ENCODE results near the gene L3MBTL4. TPM values are rescaled to one million over a fixed set of nuclear protein-coding genes. Genes with fewer than 3 reads are reported as not detected.

L3MBTL4 gene
- total and polyA plus RNA-seq, 9 of the 15 experiments (the other 6 are each of a cell fraction or from before 2014, with no cell fraction given) = not detected

DNA sequence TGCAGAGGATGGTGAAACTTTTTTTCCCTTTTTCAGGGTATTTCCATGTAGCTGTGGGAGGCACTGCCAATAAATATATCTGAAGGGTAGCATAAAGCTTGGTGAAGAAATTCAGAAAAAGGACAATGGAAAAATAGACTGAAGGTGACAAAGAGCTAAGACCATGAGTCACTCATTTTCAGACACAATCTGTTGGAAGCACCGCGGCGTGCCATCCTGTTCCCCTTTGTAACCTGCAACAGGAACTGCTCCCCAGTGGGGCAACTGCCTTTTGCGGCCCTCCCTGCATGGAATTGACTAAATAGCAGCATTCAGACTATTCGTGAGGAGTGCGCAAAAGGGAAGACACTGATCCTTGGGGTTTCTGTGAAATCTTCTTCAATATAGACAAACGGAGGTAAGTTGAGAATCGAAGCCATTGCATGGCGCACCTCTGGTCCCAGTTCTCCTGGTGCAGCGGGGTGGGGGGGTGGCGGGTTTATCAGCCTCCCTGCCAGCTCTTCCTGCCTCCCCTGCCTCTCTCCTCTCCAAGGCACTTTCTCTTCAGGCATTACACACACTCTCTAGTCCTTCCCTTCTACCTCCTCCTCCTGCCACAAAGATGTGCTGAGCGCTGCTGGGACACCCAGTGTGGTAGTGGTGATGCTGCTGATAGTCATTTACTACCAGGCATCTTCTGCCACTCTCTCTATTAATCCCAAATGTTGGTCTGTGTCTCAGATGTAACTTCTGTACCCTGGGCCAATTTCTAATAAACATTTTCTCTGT is 393.2 kb downstream of the L3MBTL4 start:
- Histone ChIP-seq H4K20me1 (replicated peaks; ENCODE audit: control insufficient read depth, insufficient read depth, low read length) (no peaks in the 10 kb centered on the region), H3K36me3 (ENCODE audit: control insufficient read depth, insufficient read depth, low read length) (no peaks in the 10 kb centered on the region), H3K9me1 (ENCODE audit: control insufficient read depth, insufficient read depth, low read length) (no peaks in the 10 kb centered on the region), H3K27me3 (ENCODE audit: control insufficient read depth in 2 of 2, insufficient read depth in 2 of 2, low read length in 2 of 2) (no peaks in the 10 kb centered on the region), H3K79me2 (ENCODE audit: control insufficient read depth, insufficient read depth, low read length) (no peaks in the 10 kb centered on the region), H3K9me3 (replicated peaks; ENCODE audit: control insufficient read depth, insufficient read depth, low read depth, low read length) (no peaks in the 10 kb centered on the region), H3K4me3 (no peak overlapping the region), H3K4me2 (ENCODE audit: insufficient read depth, low read length) (no peak overlapping the region), H2AFZ (ENCODE audit: low read depth, low read length) (no peak overlapping the region), H3K9ac (ENCODE audit: insufficient read depth in 1 of 2, low read depth in 2 of 2, low read length in 2 of 2) (no peak overlapping the region), H3K4me1 (replicated peaks in 1 of 2; ENCODE audit: control insufficient read depth in 2 of 2, insufficient read depth in 2 of 2, low read length in 2 of 2) (no peaks in the 10 kb centered on the region), H3K27ac (ENCODE audit: extremely low read depth, low read depth, low read length) (no peak overlapping the region)
- ChIA-PET CTCF (ENCODE audit: low intra/inter-chr PET ratio) (no interaction called here), POLR2A (no interaction called here)
- no peak for FAIRE-seq
- 0% methylated on average over 11 of the region's 12 CpGs for WGBS (ENCODE audit: insufficient coverage, low coverage, missing lambda C conversion rate)
- intact Hi-C loops (cut with micrococcal nuclease) = no loop called here
- no peak for DNase-seq (ENCODE audit: extremely low read depth in 1 of 4, low spot score in 3 of 4)
- in situ Hi-C loops (cut with MboI) = no loop called here
- no TSS peak for BruUV-seq (replicated peaks)
- no peak for ATAC-seq
- TF ChIP-seq JUNB (CRISPR knock-in tag; conservative IDR thresholded peaks at IDR 0.05) (no peak), TGIF2 (CRISPR knock-in tag; IDR thresholded peaks at IDR 0.05) (no peak), HMG20B (CRISPR knock-in tag; IDR thresholded peaks at IDR 0.05) (no peak), ZNF561 (CRISPR knock-in tag; conservative IDR thresholded peaks at IDR 0.05) (no peak), ETV1 (tag; conservative IDR thresholded peaks at IDR 0.05; ENCODE audit: low read depth) (no peak), ZNF436 (CRISPR knock-in tag; IDR thresholded peaks at IDR 0.05) (no peak), TBL1XR1 (IDR thresholded peaks at IDR 0.05; ENCODE audit: low read length in 2 of 2) (no peak), RCOR1 (IDR thresholded peaks at IDR 0.05; ENCODE audit: borderline replicate concordance in 1 of 2, low read depth in 2 of 2, low read length in 2 of 2) (no peak), RAD21 (CRISPR knock-in tag; conservative IDR thresholded peaks at IDR 0.05 in 1 of 2, IDR thresholded peaks at IDR 0.05 in 1 of 2) (no peak), BRCA1 (IDR thresholded peaks at IDR 0.05) (no peak), BRCA1 (CRISPR knock-in tag; IDR thresholded peaks at IDR 0.05) (no peak), KLF13 (tag; IDR thresholded peaks at IDR 0.05; ENCODE audit: borderline replicate concordance, low read depth) (no peak), NR2C1 (IDR thresholded peaks at IDR 0.05) (no peak), NR2C1 (tag; IDR thresholded peaks at IDR 0.05) (no peak), ZNF589 (CRISPR knock-in tag; IDR thresholded peaks at IDR 0.05; ENCODE audit: low read depth) (no peak), SNIP1 (IDR thresholded peaks at IDR 0.05; ENCODE audit: low read depth) (no peak)
- TF ChIP-seq, protein P1, sequence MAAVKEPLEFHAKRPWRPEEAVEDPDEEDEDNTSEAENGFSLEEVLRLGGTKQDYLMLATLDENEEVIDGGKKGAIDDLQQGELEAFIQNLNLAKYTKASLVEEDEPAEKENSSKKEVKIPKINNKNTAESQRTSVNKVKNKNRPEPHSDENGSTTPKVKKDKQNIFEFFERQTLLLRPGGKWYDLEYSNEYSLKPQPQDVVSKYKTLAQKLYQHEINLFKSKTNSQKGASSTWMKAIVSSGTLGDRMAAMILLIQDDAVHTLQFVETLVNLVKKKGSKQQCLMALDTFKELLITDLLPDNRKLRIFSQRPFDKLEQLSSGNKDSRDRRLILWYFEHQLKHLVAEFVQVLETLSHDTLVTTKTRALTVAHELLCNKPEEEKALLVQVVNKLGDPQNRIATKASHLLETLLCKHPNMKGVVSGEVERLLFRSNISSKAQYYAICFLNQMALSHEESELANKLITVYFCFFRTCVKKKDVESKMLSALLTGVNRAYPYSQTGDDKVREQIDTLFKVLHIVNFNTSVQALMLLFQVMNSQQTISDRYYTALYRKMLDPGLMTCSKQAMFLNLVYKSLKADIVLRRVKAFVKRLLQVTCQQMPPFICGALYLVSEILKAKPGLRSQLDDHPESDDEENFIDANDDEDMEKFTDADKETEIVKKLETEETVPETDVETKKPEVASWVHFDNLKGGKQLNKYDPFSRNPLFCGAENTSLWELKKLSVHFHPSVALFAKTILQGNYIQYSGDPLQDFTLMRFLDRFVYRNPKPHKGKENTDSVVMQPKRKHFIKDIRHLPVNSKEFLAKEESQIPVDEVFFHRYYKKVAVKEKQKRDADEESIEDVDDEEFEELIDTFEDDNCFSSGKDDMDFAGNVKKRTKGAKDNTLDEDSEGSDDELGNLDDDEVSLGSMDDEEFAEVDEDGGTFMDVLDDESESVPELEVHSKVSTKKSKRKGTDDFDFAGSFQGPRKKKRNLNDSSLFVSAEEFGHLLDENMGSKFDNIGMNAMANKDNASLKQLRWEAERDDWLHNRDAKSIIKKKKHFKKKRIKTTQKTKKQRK (IDR thresholded peaks at IDR 0.05; ENCODE audit: borderline replicate concordance, low read depth, low read length) = no peak
- TF ChIP-seq, protein P2, sequence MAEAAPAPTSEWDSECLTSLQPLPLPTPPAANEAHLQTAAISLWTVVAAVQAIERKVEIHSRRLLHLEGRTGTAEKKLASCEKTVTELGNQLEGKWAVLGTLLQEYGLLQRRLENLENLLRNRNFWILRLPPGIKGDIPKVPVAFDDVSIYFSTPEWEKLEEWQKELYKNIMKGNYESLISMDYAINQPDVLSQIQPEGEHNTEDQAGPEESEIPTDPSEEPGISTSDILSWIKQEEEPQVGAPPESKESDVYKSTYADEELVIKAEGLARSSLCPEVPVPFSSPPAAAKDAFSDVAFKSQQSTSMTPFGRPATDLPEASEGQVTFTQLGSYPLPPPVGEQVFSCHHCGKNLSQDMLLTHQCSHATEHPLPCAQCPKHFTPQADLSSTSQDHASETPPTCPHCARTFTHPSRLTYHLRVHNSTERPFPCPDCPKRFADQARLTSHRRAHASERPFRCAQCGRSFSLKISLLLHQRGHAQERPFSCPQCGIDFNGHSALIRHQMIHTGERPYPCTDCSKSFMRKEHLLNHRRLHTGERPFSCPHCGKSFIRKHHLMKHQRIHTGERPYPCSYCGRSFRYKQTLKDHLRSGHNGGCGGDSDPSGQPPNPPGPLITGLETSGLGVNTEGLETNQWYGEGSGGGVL (CRISPR knock-in tag; IDR thresholded peaks at IDR 0.05) = no peak

Measured in K562 (cell line).